ENCODE data around the gene PVALEF.
"Not testable (repeated sequence)": the region's sequence is repeated elsewhere in the genome, so short reads cannot be mapped to it uniquely, and the experiment has no call there.

Gene PVALEF

GRCh38 chr17:81222906-81223761 lies 57.8 kb downstream of the PVALEF start, which contains the start of gene CEP131:
Gene CEP131, minus strand, starts transcription at chr17:81222965. Its CDS starts 2,909 bp downstream, at chr17:81220056.
- peak; percentile 97 to 100 (median 99) for DNase-seq

- DNase-seq, result peak in 1 of 6 experiments; percentile 42
These were observed 58.4 kb downstream of the PVALEF start for GRCh38 chr17:81223762-81224130.

- not testable (repeated sequence) for DNase-seq
These were observed 62.3 kb downstream of the PVALEF start for GRCh38 chr17:81227630-81228029.

- DNase-seq, result no peak
These were observed 63.1 kb downstream of the PVALEF start for GRCh38 chr17:81228420-81228819.

- DNase-seq, result no peak
These were observed 63.7 kb downstream of the PVALEF start for GRCh38 chr17:81228834-81229665.

- DNase-seq, result no peak
These were observed 64.3 kb downstream of the PVALEF start for GRCh38 chr17:81229666-81229920.

- no peak for DNase-seq
These were observed 64.9 kb downstream of the PVALEF start for GRCh38 chr17:81230043-81230820.

GRCh38 chr17:81231121-81231645 lies 65.9 kb downstream of the PVALEF start:
- no peak for DNase-seq

- no peak for DNase-seq
These were observed 66.7 kb downstream of the PVALEF start for GRCh38 chr17:81231766-81232581.
